Measurements from ENCODE around the gene FRAT2. TPM values are rescaled to one million over a fixed set of nuclear protein-coding genes. Genes with fewer than 3 reads are reported as not detected.

The FRAT2 gene
- 33.7 TPM for polyA plus RNA-seq (2013, experiment 1 of 2)
- 29.7 TPM for polyA plus RNA-seq (2013, experiment 2 of 2)

- Histone ChIP-seq H3K9me3 (ENCODE audit: insufficient read depth, low read depth, low read length) (no peaks in the 10 kb centered on the region), H3K36me3 (ENCODE audit: insufficient read depth, low read length) (peaks cover 9% of the 10 kb centered on the region; the same call in 1 of the 2 replicates), H3K9ac (ENCODE audit: low read depth, low read length) (peak within 1 kb of the TSS; percentile 94), H3K27ac (ENCODE audit: low read depth, low read length) (peak within 1 kb of the TSS; percentile 98), H3K4me3 (ENCODE audit: low read length) (peak within 1 kb of the TSS; percentile 82), H3K27me3 (ENCODE audit: insufficient read depth, low read length) (peaks cover 6% of the 10 kb centered on the region; the same call in 1 of the 2 replicates), H3K4me1 (ENCODE audit: insufficient read depth, low read length) (peaks cover 23% of the 10 kb centered on the region)
- under 1% methylated on average over 98 of the region's 103 CpGs for WGBS
Observed at GRCh38 chr10:97334370-97335175, at the start of gene FRAT2. TSS of gene FRAT2 (minus strand) at chr10:97334729. CDS start at chr10:97334572, 157 bp downstream.

- no peak overlapping the region for H3K27ac ChIP-seq (ENCODE audit: low read depth, low read length)
- H3K36me3 ChIP-seq (ENCODE audit: insufficient read depth, low read length) = peaks cover 83% of the 10 kb centered on the region
- 97% methylated on average over 5 of the region's 5 CpGs for WGBS
- H3K4me3 ChIP-seq (ENCODE audit: low read length) = no peak overlapping the region
- no peaks in the 10 kb centered on the region for H3K9me3 ChIP-seq (ENCODE audit: insufficient read depth, low read depth, low read length)
- H3K4me1 ChIP-seq (ENCODE audit: insufficient read depth, low read length) = no peaks in the 10 kb centered on the region
- no peaks in the 10 kb centered on the region for H3K27me3 ChIP-seq (ENCODE audit: insufficient read depth, low read length)
- no peak overlapping the region for H3K9ac ChIP-seq (ENCODE audit: low read depth, low read length)
Observed at GRCh38 chr10:97384156-97384555, 49.6 kb upstream of the FRAT2 start.

- H3K36me3 ChIP-seq (ENCODE audit: insufficient read depth, low read length) = peaks cover 80% of the 10 kb centered on the region
- 97% methylated on average over 7 of the region's 7 CpGs for WGBS
- no peak overlapping the region for H3K4me3 ChIP-seq (ENCODE audit: low read length)
- no peaks in the 10 kb centered on the region for H3K9me3 ChIP-seq (ENCODE audit: insufficient read depth, low read depth, low read length)
- H3K4me1 ChIP-seq (ENCODE audit: insufficient read depth, low read length) = no peaks in the 10 kb centered on the region
- no peaks in the 10 kb centered on the region for H3K27me3 ChIP-seq (ENCODE audit: insufficient read depth, low read length)
- H3K27ac ChIP-seq (ENCODE audit: low read depth, low read length) = no peak overlapping the region
- H3K9ac ChIP-seq (ENCODE audit: low read depth, low read length) = no peak overlapping the region
Observed at GRCh38 chr10:97383159-97383558, 48.6 kb upstream of the FRAT2 start.

GRCh38 chr10:97381626-97382025 lies 47.1 kb upstream of the FRAT2 start:
- no peaks in the 10 kb centered on the region for H3K27me3 ChIP-seq (ENCODE audit: insufficient read depth, low read length)
- no peak overlapping the region for H3K4me3 ChIP-seq (ENCODE audit: low read length)
- H3K36me3 ChIP-seq (ENCODE audit: insufficient read depth, low read length) = peaks cover 75% of the 10 kb centered on the region
- H3K9ac ChIP-seq (ENCODE audit: low read depth, low read length) = no peak overlapping the region
- WGBS = 84% methylated on average over 8 of the region's 8 CpGs
- H3K27ac ChIP-seq (ENCODE audit: low read depth, low read length) = no peak overlapping the region
- H3K9me3 ChIP-seq (ENCODE audit: insufficient read depth, low read depth, low read length) = no peaks in the 10 kb centered on the region
- no peaks in the 10 kb centered on the region for H3K4me1 ChIP-seq (ENCODE audit: insufficient read depth, low read length)

DNA sequence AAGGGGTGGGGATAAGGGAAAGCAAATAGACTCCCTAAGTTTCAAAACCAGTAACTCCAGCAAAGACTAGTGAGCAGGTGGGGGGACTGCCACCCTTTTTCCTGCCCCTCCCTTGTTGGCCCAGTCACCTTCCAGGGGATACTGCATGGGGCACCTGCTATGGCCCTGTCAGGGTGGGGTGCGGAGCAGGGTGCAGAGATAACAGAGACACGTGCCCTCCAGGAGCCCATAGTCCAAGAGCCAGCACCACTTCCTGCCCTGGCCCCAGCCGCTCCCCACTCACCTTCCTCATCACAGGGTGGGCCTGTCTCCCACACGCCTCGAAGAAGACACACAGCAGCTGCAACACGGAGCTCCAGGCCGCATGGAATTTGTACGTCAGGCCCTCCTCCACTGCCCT lies 46.0 kb upstream of the FRAT2 start:
- Histone ChIP-seq H3K36me3 (ENCODE audit: insufficient read depth, low read length) (peaks cover 75% of the 10 kb centered on the region), H3K9ac (ENCODE audit: low read depth, low read length) (no peak overlapping the region), H3K4me3 (ENCODE audit: low read length) (no peak overlapping the region), H3K27ac (ENCODE audit: low read depth, low read length) (no peak overlapping the region), H3K9me3 (ENCODE audit: insufficient read depth, low read depth, low read length) (no peaks in the 10 kb centered on the region), H3K4me1 (ENCODE audit: insufficient read depth, low read length) (no peaks in the 10 kb centered on the region), H3K27me3 (ENCODE audit: insufficient read depth, low read length) (no peaks in the 10 kb centered on the region)
- WGBS = 96% methylated on average over 8 of the region's 8 CpGs

DNA sequence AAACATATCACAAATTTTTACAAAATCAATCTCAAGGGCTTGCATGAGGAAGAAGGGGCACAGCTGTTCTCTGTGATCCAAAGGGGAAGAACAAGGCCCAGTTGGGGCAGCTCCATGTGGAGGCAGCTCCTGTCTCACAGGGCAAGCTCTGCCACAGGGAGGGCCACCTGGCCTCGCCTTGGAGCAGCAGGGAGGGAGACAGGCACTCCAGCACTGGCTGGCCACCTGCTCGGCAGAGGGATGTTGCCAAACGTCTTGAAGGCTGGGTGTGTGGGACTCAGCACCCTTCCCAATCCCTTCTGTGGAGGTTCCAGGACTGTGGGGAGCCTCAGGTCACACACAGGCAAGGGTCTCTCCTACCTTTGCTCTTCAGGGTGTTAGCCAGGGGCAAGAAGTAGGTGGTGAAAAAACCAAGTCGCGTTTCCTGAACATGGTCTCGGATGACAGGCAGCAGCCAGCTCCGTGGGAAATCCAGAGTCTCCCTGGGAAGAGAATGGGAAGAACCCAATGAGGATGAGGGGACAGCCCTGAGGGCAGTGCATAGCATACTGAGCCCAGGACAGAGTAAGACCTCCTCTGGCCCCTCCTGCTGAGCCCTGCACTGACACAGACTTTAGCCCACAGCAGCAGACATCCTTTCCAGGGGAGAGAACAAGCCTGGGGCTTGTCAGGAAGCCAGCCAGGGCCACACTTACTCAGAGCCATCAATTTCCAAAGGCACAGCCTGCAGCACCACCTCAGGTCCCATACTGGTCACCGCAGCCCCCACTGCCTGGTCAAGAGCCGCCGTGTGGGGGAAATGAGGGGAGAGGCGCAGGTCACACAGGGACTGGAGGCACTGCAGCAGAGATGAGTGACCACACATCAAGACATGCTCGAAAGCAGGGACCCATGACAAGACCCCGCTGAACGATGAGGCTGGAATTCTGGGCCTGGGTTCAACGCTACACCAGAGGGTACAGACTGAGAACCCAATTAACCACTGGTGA lies 44.7 kb upstream of the FRAT2 start:
- Histone ChIP-seq H3K4me1 (ENCODE audit: insufficient read depth, low read length) (no peaks in the 10 kb centered on the region), H3K27ac (ENCODE audit: low read depth, low read length) (no peak overlapping the region; the same call in 1 of the 2 replicates), H3K36me3 (ENCODE audit: insufficient read depth, low read length) (peaks cover 79% of the 10 kb centered on the region), H3K27me3 (ENCODE audit: insufficient read depth, low read length) (no peaks in the 10 kb centered on the region), H3K9ac (ENCODE audit: low read depth, low read length) (no peak overlapping the region), H3K9me3 (ENCODE audit: insufficient read depth, low read depth, low read length) (no peaks in the 10 kb centered on the region), H3K4me3 (ENCODE audit: low read length) (no peak overlapping the region)
- 82% methylated on average over 15 of the region's 15 CpGs for WGBS

GRCh38 chr10:97376413-97376812 lies 41.9 kb upstream of the FRAT2 start:
- Histone ChIP-seq H3K36me3 (ENCODE audit: insufficient read depth, low read length) (peaks cover 86% of the 10 kb centered on the region), H3K27me3 (ENCODE audit: insufficient read depth, low read length) (no peaks in the 10 kb centered on the region), H3K4me1 (ENCODE audit: insufficient read depth, low read length) (no peaks in the 10 kb centered on the region), H3K4me3 (ENCODE audit: low read length) (no peak overlapping the region), H3K9ac (ENCODE audit: low read depth, low read length) (no peak overlapping the region), H3K9me3 (ENCODE audit: insufficient read depth, low read depth, low read length) (no peaks in the 10 kb centered on the region), H3K27ac (ENCODE audit: low read depth, low read length) (no peak overlapping the region)
- 81% methylated on average over 6 of the region's 6 CpGs for WGBS

DNA sequence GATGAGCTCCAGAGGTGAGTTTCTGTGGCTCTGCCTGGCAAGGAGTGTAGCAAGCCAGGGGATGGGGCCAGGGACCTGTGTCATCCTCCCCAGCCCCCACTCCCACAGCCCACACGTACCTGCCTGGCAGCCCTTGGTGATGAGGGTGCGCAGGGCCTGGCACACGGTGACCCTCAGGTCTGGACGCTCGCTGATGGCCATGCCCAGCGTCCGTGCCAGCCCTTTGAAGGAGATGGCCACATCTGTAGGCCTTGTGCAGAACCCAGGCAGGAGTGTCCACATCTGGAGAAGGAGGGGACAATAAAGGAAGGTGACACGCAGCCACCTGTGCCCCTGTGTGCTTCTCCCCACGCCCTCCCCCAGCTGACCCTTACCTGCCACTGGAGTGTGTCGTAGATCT lies 38.9 kb upstream of the FRAT2 start:
- H3K4me1 ChIP-seq (ENCODE audit: insufficient read depth, low read length) = no peaks in the 10 kb centered on the region
- H3K27ac ChIP-seq (ENCODE audit: low read depth, low read length) = no peak overlapping the region
- peaks cover 89% of the 10 kb centered on the region for H3K36me3 ChIP-seq (ENCODE audit: insufficient read depth, low read length)
- 95% methylated on average over 10 of the region's 10 CpGs for WGBS
- H3K9me3 ChIP-seq (ENCODE audit: insufficient read depth, low read depth, low read length) = no peaks in the 10 kb centered on the region
- no peak overlapping the region for H3K4me3 ChIP-seq (ENCODE audit: low read length)
- H3K9ac ChIP-seq (ENCODE audit: low read depth, low read length) = no peak overlapping the region
- H3K27me3 ChIP-seq (ENCODE audit: insufficient read depth, low read length) = no peaks in the 10 kb centered on the region

- H3K9ac ChIP-seq (ENCODE audit: low read depth, low read length) = no peak overlapping the region
- H3K27me3 ChIP-seq (ENCODE audit: insufficient read depth, low read length) = no peaks in the 10 kb centered on the region
- H3K4me1 ChIP-seq (ENCODE audit: insufficient read depth, low read length) = no peaks in the 10 kb centered on the region
- no peaks in the 10 kb centered on the region for H3K9me3 ChIP-seq (ENCODE audit: insufficient read depth, low read depth, low read length)
- H3K4me3 ChIP-seq (ENCODE audit: low read length) = no peak overlapping the region
- no peak overlapping the region for H3K27ac ChIP-seq (ENCODE audit: low read depth, low read length)
- peaks cover 82% of the 10 kb centered on the region for H3K36me3 ChIP-seq (ENCODE audit: insufficient read depth, low read length)
- WGBS = 93% methylated on average over 7 of the region's 7 CpGs
Observed at GRCh38 chr10:97372233-97372875, 37.8 kb upstream of the FRAT2 start.

GRCh38 chr10:97371696-97372095 lies 37.2 kb upstream of the FRAT2 start:
- Histone ChIP-seq H3K36me3 (ENCODE audit: insufficient read depth, low read length) (peaks cover 88% of the 10 kb centered on the region), H3K9ac (ENCODE audit: low read depth, low read length) (no peak overlapping the region), H3K4me1 (ENCODE audit: insufficient read depth, low read length) (no peaks in the 10 kb centered on the region), H3K27me3 (ENCODE audit: insufficient read depth, low read length) (no peaks in the 10 kb centered on the region), H3K9me3 (ENCODE audit: insufficient read depth, low read depth, low read length) (no peaks in the 10 kb centered on the region), H3K27ac (ENCODE audit: low read depth, low read length) (no peak overlapping the region), H3K4me3 (ENCODE audit: low read length) (no peak overlapping the region)
- 95% methylated on average over 7 of the region's 7 CpGs for WGBS
